A172 (cell line): ENCODE results near the gene HSPA5. TPM values are rescaled to one million over a fixed set of nuclear protein-coding genes. Genes with fewer than 3 reads are reported as not detected.
"Not testable (repeated sequence)": the region's sequence is repeated elsewhere in the genome, so short reads cannot be mapped to it uniquely, and the experiment has no call there.

Experiments used
- DNase-seq: peaks from one replicate; pipeline ENCODE4 v3.0.0-alpha.2; 2015; ENCODE audit warnings: low spot score
- total RNA-seq: library from RNA; depleted of rRNA; stranded (reverse); fragments of >200 nt; shearing (Covaris generic); gene quantifications from 2 replicates; pipeline ENCODE4 v1.2.3, GENCODE V29; 2014

The HSPA5 gene
- total RNA-seq, 1 experiment from 2014 or later: 93.5 TPM

GRCh38 chr9:125241863-125242739, 958 bp upstream of the HSPA5 start:
- DNase-seq: no peak

GRCh38 chr9:125240649-125240999, 519 bp downstream of the HSPA5 start:
- peak; percentile 43 for DNase-seq

GRCh38 chr9:125239631-125240597, 1.2 kb downstream of the HSPA5 start:
- DNase-seq: no peak

- DNase-seq: no peak
These were observed 2.2 kb downstream of the HSPA5 start for GRCh38 chr9:125238915-125239446.

- no peak for DNase-seq
These were observed 2.8 kb downstream of the HSPA5 start for GRCh38 chr9:125238127-125238914.

GRCh38 chr9:125236520-125237159, 4.5 kb downstream of the HSPA5 start:
- DNase-seq: not testable (repeated sequence)

GRCh38 chr9:125235804-125236519, 5.2 kb downstream of the HSPA5 start:
- DNase-seq: no peak

- not testable (repeated sequence) for DNase-seq
These were observed 7.0 kb downstream of the HSPA5 start for GRCh38 chr9:125234099-125234498.

GRCh38 chr9:125233678-125234077, 7.5 kb downstream of the HSPA5 start:
- DNase-seq: peak; percentile 98

GRCh38 chr9:125227761-125228160, 13.4 kb downstream of the HSPA5 start:
- DNase-seq: no peak

- DNase-seq: not testable (repeated sequence)
These were observed 16.3 kb downstream of the HSPA5 start for GRCh38 chr9:125224858-125225257.

- DNase-seq: no peak
These were observed 22.5 kb downstream of the HSPA5 start for GRCh38 chr9:125218621-125219020.

- DNase-seq: no peak
These were observed 27.0 kb downstream of the HSPA5 start for GRCh38 chr9:125214186-125214585.

- DNase-seq: no peak
These were observed 36.7 kb downstream of the HSPA5 start for GRCh38 chr9:125204477-125204876.

GRCh38 chr9:125202846-125203618, 38.1 kb downstream of the HSPA5 start:
- DNase-seq: no peak

GRCh38 chr9:125200216-125201047, 40.7 kb downstream of the HSPA5 start, which contains the start of gene RABEPK:
Gene RABEPK (plus strand): TSS chr9:125200542. CDS start chr9:125203014, 2,472 bp downstream.
- peak; percentile 95 for DNase-seq

- not testable (repeated sequence) for DNase-seq
These were observed 45.6 kb downstream of the HSPA5 start for GRCh38 chr9:125195591-125195990.

GRCh38 chr9:125194466-125194865, 46.7 kb downstream of the HSPA5 start:
- DNase-seq: not testable (repeated sequence)
